Measurements from ENCODE around the gene LRRC53.

- TF ChIP-seq POLR2A (IDR thresholded peaks at IDR 0.05; ENCODE audit: low read depth, low read length) = no peak
- no peak for TF ChIP-seq USF2 (IDR thresholded peaks at IDR 0.05; ENCODE audit: low read depth, low read length)
- TF ChIP-seq, protein P1, sequence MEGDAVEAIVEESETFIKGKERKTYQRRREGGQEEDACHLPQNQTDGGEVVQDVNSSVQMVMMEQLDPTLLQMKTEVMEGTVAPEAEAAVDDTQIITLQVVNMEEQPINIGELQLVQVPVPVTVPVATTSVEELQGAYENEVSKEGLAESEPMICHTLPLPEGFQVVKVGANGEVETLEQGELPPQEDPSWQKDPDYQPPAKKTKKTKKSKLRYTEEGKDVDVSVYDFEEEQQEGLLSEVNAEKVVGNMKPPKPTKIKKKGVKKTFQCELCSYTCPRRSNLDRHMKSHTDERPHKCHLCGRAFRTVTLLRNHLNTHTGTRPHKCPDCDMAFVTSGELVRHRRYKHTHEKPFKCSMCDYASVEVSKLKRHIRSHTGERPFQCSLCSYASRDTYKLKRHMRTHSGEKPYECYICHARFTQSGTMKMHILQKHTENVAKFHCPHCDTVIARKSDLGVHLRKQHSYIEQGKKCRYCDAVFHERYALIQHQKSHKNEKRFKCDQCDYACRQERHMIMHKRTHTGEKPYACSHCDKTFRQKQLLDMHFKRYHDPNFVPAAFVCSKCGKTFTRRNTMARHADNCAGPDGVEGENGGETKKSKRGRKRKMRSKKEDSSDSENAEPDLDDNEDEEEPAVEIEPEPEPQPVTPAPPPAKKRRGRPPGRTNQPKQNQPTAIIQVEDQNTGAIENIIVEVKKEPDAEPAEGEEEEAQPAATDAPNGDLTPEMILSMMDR (conservative IDR thresholded peaks at IDR 0.05; ENCODE audit: low read depth, low read length) = no peak
- no peak for TF ChIP-seq RFX5 (IDR thresholded peaks at IDR 0.05; ENCODE audit: low read depth, low read length)
- no peak for TF ChIP-seq RAD21 (IDR thresholded peaks at IDR 0.05; ENCODE audit: low read length)
- no peak for TF ChIP-seq ELK1 (IDR thresholded peaks at IDR 0.05; ENCODE audit: borderline replicate concordance, low read depth, low read length)
- no peak for TF ChIP-seq MAFK (IDR thresholded peaks at IDR 0.05; ENCODE audit: low read depth, low read length)
- TF ChIP-seq MXI1 (IDR thresholded peaks at IDR 0.05; ENCODE audit: borderline replicate concordance, low read depth, low read length) = no peak
- no peak for TF ChIP-seq MAZ (IDR thresholded peaks at IDR 0.05; ENCODE audit: borderline replicate concordance, low read depth, low read length)
Measured at GRCh38 chr1:74530892-74531291, 18.5 kb upstream of the LRRC53 start.
